B cell (primary cell): ENCODE results near the gene RIIAD1. TPM values are rescaled to one million over a fixed set of nuclear protein-coding genes. Genes with fewer than 3 reads are reported as not detected.

Experiments
- ATAC-seq: fragments of 200-7000 bp; cut with Tn5 transposase; one replicate; pipeline ENCODE4 v1.10.0; 2021; ENCODE audit warnings: low read depth, mild to moderate bottlenecking, moderate number of reproducible peaks, moderate library complexity
- CTCF ChIA-PET: fragments of 350-600 bp; sonication (Branson Sonifier 250); formaldehyde crosslinking; loops from one replicate; lab custom pipeline; 2021; ENCODE audit warnings: antibody characterized with exemption, inconsistent platforms; lab: Charles Lee
- POLR2A ChIA-PET: fragments of 350-600 bp; sonication (Branson Sonifier 250); formaldehyde crosslinking; loops from one replicate; lab custom pipeline; 2021; ENCODE audit warnings: antibody characterized with exemption; lab: Charles Lee
- DNase-seq: peaks from one replicate; pipeline ENCODE4 v3.0.0; 2013
- H2AFZ ChIP-seq: 2 replicates; pipeline ENCODE4 v1.6.1; 2012; ENCODE audit warnings: mild to moderate bottlenecking, low read depth, low read length; ENCODE audit not compliant: insufficient read depth, poor library complexity, severe bottlenecking
- H3K27ac ChIP-seq, 2 donors: 1 replicate in 1 of 2; 2 replicates in 1 of 2; pipeline ENCODE4 v1.5.1; 2012 to 2013; ENCODE audit warnings: low read length in 2 of 2, mild to moderate bottlenecking in 2 of 2, moderate library complexity in 1 of 2
- H3K27me3 ChIP-seq, 4 experiments: fragments of 200-600 bp in 1 of 4; sonication (generic) in 1 of 4; replicated peaks in 1 of 4; 1 replicate in 2 of 4; 2 replicates in 2 of 4; pipeline versions ENCODE4 v1.6.1 to v1.7.0; 2013 to 2016; ENCODE audit warnings: low read length in 3 of 4, mild to moderate bottlenecking in 2 of 4, mixed read lengths in 1 of 4, moderate library complexity in 1 of 4; ENCODE audit not compliant: insufficient read depth in 4 of 4, control insufficient read depth in 3 of 4; ENCODE audit errors: control extremely low read depth in 1 of 4
- H3K36me3 ChIP-seq, 2 experiments: replicated peaks in 1 of 2; 1 replicate in 1 of 2; 2 replicates in 1 of 2; pipeline versions ENCODE4 v1.6.1 to v1.7.1; 2013; ENCODE audit warnings: low read length in 1 of 2; ENCODE audit not compliant: insufficient read depth in 2 of 2, control insufficient read depth in 1 of 2; ENCODE audit errors: control extremely low read depth in 1 of 2, extremely low read depth in 1 of 2
- H3K4me1 ChIP-seq, 2 donors: fragments of 200-600 bp in 1 of 2; sonication (generic) in 1 of 2; 1 replicate in 1 of 2; 2 replicates in 1 of 2; pipeline versions ENCODE4 v1.5.1 to v1.6.1; 2013 to 2017; ENCODE audit warnings: low read length in 2 of 2; ENCODE audit not compliant: control insufficient read depth in 2 of 2, insufficient read depth in 2 of 2
- H3K4me2 ChIP-seq: replicated peaks from 2 replicates; pipeline ENCODE3; 2012; ENCODE audit warnings: mild to moderate bottlenecking, low read depth, low read length; ENCODE audit not compliant: poor library complexity, severe bottlenecking
- H3K4me3 ChIP-seq, 5 experiments: fragments of 200-600 bp in 1 of 5; sonication (generic) in 1 of 5; 1 replicate in 3 of 5; 2 replicates in 2 of 5; pipeline versions ENCODE4 v1.5.1 to v1.7.0; 2011 to 2016; ENCODE audit warnings: low read length in 4 of 5, mild to moderate bottlenecking in 4 of 5, low read depth in 2 of 5, control low read depth in 1 of 5, moderate library complexity in 1 of 5; ENCODE audit not compliant: insufficient read depth in 1 of 5; ENCODE audit errors: control extremely low read depth in 1 of 5, extremely low read depth in 1 of 5
- H3K79me2 ChIP-seq: fragments of 200-600 bp; sonication (generic); one replicate; pipeline ENCODE4 v1.6.0; 2016; ENCODE audit warnings: low read length; ENCODE audit not compliant: control insufficient read depth, insufficient read depth
- H3K9ac ChIP-seq: fragments of 200-600 bp; sonication (generic); 2 replicates; pipeline ENCODE4 v1.6.1; 2017; ENCODE audit warnings: mild to moderate bottlenecking, low read length, moderate library complexity
- H3K9me3 ChIP-seq, 3 donors: one replicate each; pipeline versions ENCODE4 v1.6.1 to v1.7.1; 2013; ENCODE audit warnings: low read length in 2 of 3; ENCODE audit not compliant: control insufficient read depth in 2 of 3, insufficient read depth in 1 of 3; ENCODE audit errors: control extremely low read depth in 1 of 3
- H4K20me1 ChIP-seq: 2 replicates; pipeline ENCODE4 v1.6.0; 2012; ENCODE audit warnings: mild to moderate bottlenecking, low read length; ENCODE audit not compliant: insufficient read depth, control insufficient read depth, poor library complexity, severe bottlenecking
- H3K27ac Mint-ChIP-seq: one replicate; pipeline ENCODE4 v1.8.0; 2021; ENCODE audit warnings: mixed read lengths
- H3K27me3 Mint-ChIP-seq: one replicate; pipeline ENCODE4 v1.8.0; 2021; ENCODE audit warnings: mixed read lengths
- H3K4me1 Mint-ChIP-seq: one replicate; pipeline ENCODE4 v1.8.0; 2021; ENCODE audit warnings: mixed read lengths
- H3K4me3 Mint-ChIP-seq: one replicate; pipeline ENCODE4 v1.8.0; 2021; ENCODE audit warnings: mixed read lengths
- H3K9me3 Mint-ChIP-seq: one replicate; pipeline ENCODE4 v1.8.0; 2022; ENCODE audit warnings: mixed read lengths; ENCODE audit not compliant: insufficient read depth
- EZH2 ChIP-seq: IDR thresholded peaks from 2 replicates; pipeline ENCODE4 v1.6.1; 2012; ENCODE audit warnings: borderline replicate concordance, low read depth, mild to moderate bottlenecking, moderate library complexity, low read length; ENCODE audit not compliant: insufficient read depth, poor library complexity, severe bottlenecking
- WGBS: methylation state at CpG from one replicate; pipeline ENCODE4 v1.1.5; 2013; ENCODE audit warnings: missing lambda C conversion rate; ENCODE audit not compliant: insufficient coverage; 5-methylcytosine and 5-hydroxymethylcytosine counted together
- intact Hi-C: fragments of 100-400 bp; cut with micrococcal nuclease; formaldehyde crosslinking; loops from one replicate; pipeline ENCODE4 v1.10.0; 2022
- polyA plus RNA-seq: library from polyadenylated mRNA; depleted of rRNA; stranded (reverse); fragments of >200 nt; gene quantifications from 2 replicates; pipeline ENCODE4 v1.2.3, GENCODE V29; 2012
- total RNA-seq, 2 donors: library from RNA; stranded (reverse); fragments of 120-200 nt in 1 of 2; gene quantifications; 1 replicate in 1 of 2; 2 replicates in 1 of 2; pipeline versions ENCODE4 v1.2.3 to v1.2.4, GENCODE V29; 2013 to 2022
- TF ChIP-seq, protein P1 (sequence below): fragments of 200-600 bp; IDR thresholded peaks from one replicate; pipeline ENCODE4 v1.8.0; 2022; ENCODE audit warnings: antibody characterized with exemption, mild to moderate bottlenecking

Gene RIIAD1
- total and polyA plus RNA-seq, 2 donors (not counting 1 experiment from before 2014, with no cell fraction given) = not detected

DNA sequence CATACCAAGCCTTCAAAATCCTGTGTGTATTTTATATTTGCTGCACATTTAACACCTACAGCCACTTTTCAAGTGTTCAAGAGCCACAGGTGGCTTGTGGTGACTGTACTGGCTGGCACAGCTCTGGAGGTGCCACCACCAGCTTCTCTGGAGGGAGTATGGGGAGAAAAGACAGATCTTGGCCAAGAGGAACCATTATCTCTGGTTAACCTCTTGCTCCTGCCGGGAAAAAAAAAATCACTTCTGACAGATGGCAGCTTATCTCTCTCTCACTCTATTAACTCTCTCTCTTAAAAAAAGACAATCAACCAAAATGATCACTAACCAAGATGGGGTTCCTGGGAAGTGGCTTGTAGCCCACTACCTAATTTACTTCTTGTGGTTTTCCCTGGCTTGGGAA is 1.2 kb upstream of the RIIAD1 start:
- H2AFZ ChIP-seq = peak overlapping the region; percentile 80
- H3K27me3 Mint-ChIP-seq = peaks cover 58% of the 10 kb centered on the region

GRCh38 chr1:151720554-151720953 is 768 bp upstream of the RIIAD1 start:
- Histone ChIP-seq H3K4me2 (peak overlapping the region; percentile 95), H2AFZ (peak overlapping the region; percentile 80)

More for the DNA sequence above, 1.2 kb upstream of the RIIAD1 start:
- H3K4me2 ChIP-seq = peak overlapping the region; percentile 95
- no peak overlapping the region for H3K27ac ChIP-seq
- no peak for ATAC-seq
- H3K36me3 ChIP-seq = no peaks in the 10 kb centered on the region
- Mint-ChIP-seq H3K4me3 (peak overlapping the region; percentile 85), H3K9me3 (no peaks in the 10 kb centered on the region), H3K27ac (no peak overlapping the region), H3K4me1 (peaks cover 29% of the 10 kb centered on the region)
- ChIA-PET POLR2A (no interaction called here), CTCF (no interaction called here)
- peak overlapping the region in 2 of 5 experiments; percentile 47 to 58 for H3K4me3 ChIP-seq
- peaks cover 20 to 27% of the 10 kb centered on the region in 2 donors for H3K4me1 ChIP-seq
- no peaks in the 10 kb centered on the region for H3K79me2 ChIP-seq
- TF ChIP-seq, protein P1, sequence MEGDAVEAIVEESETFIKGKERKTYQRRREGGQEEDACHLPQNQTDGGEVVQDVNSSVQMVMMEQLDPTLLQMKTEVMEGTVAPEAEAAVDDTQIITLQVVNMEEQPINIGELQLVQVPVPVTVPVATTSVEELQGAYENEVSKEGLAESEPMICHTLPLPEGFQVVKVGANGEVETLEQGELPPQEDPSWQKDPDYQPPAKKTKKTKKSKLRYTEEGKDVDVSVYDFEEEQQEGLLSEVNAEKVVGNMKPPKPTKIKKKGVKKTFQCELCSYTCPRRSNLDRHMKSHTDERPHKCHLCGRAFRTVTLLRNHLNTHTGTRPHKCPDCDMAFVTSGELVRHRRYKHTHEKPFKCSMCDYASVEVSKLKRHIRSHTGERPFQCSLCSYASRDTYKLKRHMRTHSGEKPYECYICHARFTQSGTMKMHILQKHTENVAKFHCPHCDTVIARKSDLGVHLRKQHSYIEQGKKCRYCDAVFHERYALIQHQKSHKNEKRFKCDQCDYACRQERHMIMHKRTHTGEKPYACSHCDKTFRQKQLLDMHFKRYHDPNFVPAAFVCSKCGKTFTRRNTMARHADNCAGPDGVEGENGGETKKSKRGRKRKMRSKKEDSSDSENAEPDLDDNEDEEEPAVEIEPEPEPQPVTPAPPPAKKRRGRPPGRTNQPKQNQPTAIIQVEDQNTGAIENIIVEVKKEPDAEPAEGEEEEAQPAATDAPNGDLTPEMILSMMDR = no peak
- no peak for TF ChIP-seq EZH2
- WGBS = no CpG with 5 or more reads among the region's 1 CpG
- H3K9me3 ChIP-seq = peaks cover 0 to 8% (median 0%) of the 10 kb centered on the region in 3 donors
- no peak for DNase-seq
- peaks cover 0 to 57% (median 29%) of the 10 kb centered on the region in 4 experiments for H3K27me3 ChIP-seq
- no peak overlapping the region for H3K9ac ChIP-seq
- intact Hi-C loops = loop anchor here (2.0 to 10.0 kb wide), 2 partner anchors 43 to 115 kb away; partner anchors contain the start of genes C2CD4D, MRPL9 and RORC
- no peaks in the 10 kb centered on the region for H4K20me1 ChIP-seq

More at GRCh38 chr1:151720554-151720953, 768 bp upstream of the RIIAD1 start:
- ATAC-seq (peak; percentile 25), DNase-seq (peak; percentile 41)
- no peak for TF ChIP-seq EZH2
- TF ChIP-seq, protein P1 = no peak
- Histone ChIP-seq H3K9me3 (peaks cover 0 to 8% (median 0%) of the 10 kb centered on the region in 3 donors), H3K27ac (peak overlapping the region; percentile 38), H3K9ac (peak overlapping the region; percentile 68), H3K27me3 (peaks cover 0 to 56% (median 29%) of the 10 kb centered on the region in 4 experiments), H3K79me2 (no peaks in the 10 kb centered on the region), H3K4me1 (peaks cover 20 to 27% of the 10 kb centered on the region in 2 donors), H4K20me1 (no peaks in the 10 kb centered on the region), H3K36me3 (no peaks in the 10 kb centered on the region), H3K4me3 (peak overlapping the region; percentile 47 to 68 (median 58))
- H3K4me1 Mint-ChIP-seq = peaks cover 28% of the 10 kb centered on the region
- POLR2A ChIA-PET = no interaction called here
- H3K27me3 Mint-ChIP-seq = peaks cover 58% of the 10 kb centered on the region
- peak overlapping the region; percentile 12 for H3K27ac Mint-ChIP-seq
- CTCF ChIA-PET = no interaction called here
- 40% methylated on average over 1 of the region's 5 CpGs for WGBS
- peak overlapping the region; percentile 85 for H3K4me3 Mint-ChIP-seq
- no peaks in the 10 kb centered on the region for H3K9me3 Mint-ChIP-seq
- intact Hi-C loops = loop anchor here (2.0 to 10.0 kb wide), 2 partner anchors 42 to 114 kb away; partner anchors contain the start of genes C2CD4D, MRPL9 and RORC
